HG02870 (cell line): ENCODE measurements around the gene MAP1B.
"Not testable (repeated sequence)": the region's sequence is repeated elsewhere in the genome, so short reads cannot be mapped to it uniquely, and the experiment has no call there.

ENCODE experiments used
- ATAC-seq: cut with Tn5 transposase; IDR thresholded peaks from one replicate; pipeline ENCODE4 v1.9.1; 2021; ENCODE audit warnings: mild to moderate bottlenecking, moderate library complexity; ENCODE audit not compliant: unreplicated experiment

The MAP1B gene

DNA sequence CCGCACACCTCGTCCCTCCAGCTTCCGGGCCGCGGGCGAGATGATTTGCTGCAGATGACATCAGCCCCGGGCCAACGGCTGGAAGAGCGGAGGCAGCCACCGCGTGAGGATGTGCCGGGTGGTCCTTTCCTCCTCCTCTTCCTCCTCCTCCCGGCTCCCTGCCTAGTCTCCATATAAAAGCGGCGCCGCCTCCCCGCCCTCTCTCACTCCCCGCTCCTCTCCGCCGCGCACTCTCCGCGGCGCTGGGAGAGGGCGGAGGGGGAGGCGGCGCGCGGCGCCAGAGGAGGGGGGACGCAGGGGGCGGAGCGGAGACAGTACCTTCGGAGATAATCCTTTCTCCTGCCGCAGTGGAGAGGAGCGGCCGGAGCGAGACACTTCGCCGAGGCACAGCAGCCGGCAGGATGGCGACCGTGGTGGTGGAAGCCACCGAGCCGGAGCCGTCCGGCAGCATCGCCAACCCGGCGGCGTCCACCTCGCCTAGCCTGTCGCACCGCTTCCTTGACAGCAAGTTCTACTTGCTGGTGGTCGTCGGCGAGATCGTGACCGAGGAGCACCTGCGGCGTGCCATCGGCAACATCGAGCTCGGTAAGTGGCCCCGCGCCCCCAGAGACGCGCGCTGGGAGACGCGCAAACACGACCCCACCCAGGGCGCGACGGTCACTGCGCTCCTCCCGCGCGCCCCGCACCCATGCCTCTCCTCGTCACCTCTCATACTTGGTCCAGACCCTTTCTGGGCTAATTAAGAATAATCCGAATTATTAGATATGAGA, at the start of gene MAP1B:
MAP1B (plus strand) TSS at position 345 of the 770 bp plus-strand sequence; CDS start at position 402, 57 bp downstream.
- no peak for ATAC-seq

DNA sequence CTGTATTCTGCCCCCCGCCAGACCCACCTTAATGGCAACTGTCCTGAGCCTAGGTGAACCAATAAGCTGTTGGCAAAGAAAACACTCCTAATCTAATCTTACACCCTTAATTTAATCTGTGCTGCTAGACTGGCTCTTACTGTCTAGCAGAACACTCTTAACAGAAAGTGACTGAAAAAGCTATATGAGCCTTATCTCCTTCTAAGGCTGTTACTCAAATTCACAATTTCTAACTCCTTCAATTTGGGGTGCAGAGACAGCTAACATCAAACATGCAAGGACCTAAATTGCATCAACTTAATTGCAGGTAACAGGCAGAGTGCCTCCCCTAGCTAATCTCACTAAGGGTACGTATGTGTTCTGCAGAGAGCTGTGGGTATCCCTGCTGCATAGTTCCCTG, 49.5 kb upstream of the MAP1B start:
- ATAC-seq: no peak

DNA sequence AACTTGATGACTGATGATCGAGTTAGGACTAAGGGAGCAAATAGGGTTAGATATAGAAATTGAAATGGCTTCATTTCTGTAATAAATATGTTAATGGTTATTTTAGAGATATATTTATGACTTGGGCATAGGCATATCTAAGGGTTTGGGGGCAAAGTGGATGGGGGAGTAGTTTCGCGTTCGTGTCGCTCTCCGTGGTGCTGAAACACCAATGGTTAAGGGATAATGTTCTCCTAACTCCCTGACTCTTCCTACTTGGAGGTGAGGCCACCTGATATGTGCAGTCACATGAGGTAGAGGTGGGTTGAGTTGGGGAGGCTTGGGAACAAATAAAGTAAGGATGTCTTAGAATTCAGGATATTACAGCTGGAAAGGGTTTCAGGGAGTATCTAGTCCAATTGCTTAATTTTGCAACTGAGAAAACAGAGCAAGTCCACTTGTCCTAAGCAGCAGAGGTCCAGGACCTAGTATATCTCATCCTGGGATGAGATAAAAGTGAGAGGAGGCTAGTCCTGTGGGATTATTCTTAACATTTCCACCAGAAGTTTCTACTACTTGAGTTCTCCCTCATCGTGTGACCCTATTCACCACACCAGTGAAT, 44.0 kb upstream of the MAP1B start:
- ATAC-seq: no peak

DNA sequence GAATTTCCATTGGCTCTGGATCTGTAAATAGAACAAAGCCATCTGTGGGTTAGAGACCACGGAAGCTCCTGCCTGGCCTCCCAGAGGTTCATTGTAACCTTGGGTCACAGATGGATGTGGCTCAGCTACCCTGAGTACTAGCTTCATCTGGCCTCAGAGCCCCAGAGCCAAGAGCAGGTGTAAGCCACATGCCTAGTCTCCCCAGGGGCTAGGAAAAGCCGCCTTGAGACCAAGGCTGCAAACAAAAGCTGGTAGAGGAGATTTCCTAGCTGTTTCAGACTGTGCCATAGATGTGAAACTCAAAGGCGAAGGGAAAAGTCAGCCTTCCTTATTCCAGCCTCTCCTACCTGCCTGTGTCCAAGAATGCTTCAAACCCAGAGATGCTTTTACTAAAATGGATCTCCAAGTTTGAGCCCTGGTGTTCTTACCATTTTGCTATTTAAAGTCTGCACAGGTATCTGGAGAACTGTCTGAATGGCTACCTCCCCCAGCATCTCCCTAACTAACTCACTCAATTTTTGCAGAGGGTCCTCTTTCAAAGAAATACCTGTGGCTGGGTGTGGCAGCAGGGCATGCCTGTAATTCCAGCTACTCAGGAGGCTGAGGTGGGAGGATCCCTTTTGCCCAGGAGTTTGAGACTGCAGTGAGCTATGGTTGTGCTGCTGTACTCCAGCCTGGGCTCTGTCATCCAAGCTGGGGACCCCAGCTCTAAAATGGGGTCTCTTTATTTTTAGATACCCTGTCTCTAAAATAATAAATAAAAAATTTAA, 42.3 kb upstream of the MAP1B start:
- ATAC-seq: no peak

DNA sequence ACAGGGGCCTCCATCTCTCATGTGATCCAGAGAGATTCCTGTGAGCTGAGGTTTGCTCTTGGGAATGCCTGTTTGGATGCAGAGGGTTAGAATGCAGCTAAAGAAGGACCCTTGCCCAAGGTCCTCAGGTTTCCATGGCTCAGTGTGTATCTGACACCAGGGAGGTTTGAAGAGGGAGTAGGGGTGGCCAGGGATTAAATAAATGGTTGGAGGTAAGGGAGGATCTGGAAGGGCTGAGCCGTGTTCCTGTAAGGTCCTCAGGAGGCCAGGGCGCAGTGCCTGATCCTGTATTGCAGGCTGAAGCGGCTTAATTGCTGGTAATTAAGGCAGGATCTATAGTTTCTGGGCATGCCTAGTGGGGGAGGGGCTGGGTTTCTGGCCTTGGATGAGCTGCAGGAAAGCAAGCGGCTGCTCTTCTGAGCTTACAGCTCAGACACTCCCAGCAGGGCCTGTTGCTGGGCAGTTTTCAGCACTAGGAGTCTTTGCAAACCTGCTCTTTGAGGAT, 41.5 kb upstream of the MAP1B start:
- ATAC-seq: no peak

DNA sequence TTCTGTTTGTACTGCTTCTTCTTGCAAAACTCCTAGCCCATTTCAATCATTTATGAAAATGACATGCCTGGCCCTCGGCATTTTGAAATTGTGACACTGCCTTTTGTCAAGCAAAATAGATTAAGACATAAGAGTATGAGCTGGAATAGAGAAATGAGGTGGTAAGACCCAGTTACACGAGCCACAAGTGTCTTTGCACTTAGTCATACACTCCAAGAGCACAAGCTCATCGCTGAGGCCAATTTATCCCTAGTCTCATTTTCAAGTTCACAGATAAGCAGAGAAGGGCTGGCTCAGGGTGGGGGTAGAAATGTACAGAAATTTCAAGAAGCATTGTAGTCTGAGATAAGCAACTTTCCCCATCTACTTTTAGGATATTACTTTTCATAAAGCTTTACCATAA, 40.6 kb upstream of the MAP1B start:
- no peak for ATAC-seq

DNA sequence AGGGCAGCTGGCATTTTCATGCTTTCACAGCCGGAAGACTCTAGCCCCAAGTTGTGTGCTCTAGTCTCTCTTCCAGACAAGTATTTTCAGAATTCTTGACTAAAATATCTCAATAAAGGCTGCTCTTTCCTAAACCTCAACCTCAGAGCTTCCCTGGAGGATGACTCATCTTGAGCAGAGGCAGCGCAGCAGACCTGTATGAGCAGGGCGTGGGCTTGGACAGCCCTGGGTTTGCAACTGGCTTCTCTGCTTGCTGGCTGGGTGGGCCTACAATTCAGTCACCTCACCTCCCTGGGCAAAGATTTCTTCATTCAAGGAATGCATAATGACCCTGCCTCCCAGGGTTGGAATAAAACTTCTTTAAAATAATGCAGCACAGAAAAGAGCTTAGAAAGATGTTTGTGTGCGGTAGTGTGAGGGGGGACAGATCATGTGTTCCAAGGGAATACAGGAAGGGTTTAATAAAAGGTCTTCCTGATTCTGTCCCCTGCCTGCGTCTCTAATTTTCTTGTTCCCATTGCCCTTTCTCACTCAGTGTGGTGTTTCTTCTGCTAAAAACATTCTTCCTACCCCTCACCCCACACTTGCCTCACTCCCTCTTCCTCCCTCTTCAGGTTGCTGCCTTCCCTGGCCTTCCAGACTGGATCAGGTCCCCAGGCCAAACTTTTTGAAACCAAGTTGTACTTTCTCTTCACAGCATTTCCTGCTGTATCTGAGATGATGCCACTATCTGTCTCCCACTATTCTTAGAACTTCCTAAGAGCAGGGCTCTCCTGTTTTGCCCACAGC, 39.4 kb upstream of the MAP1B start:
- no peak for ATAC-seq

DNA sequence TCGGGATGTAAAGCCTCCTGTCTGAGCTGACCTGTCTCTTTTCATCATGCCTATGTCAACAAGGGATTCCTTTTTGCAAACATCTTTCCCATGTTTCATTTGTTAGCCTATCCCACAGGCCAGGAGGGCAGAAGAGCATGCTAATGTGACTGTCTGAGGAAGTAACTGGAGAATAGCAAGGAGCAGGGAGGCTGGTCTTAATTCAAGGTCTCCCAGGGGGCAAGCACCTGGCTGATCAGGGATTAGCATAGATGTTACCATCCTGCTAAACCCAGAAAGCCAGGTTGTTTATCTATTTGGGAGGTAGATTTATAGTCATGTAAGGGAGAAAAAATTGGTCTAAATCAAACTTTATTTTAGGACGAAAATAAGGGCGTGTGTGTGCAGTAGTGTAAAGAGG, 36.7 kb upstream of the MAP1B start:
- no peak for ATAC-seq

DNA sequence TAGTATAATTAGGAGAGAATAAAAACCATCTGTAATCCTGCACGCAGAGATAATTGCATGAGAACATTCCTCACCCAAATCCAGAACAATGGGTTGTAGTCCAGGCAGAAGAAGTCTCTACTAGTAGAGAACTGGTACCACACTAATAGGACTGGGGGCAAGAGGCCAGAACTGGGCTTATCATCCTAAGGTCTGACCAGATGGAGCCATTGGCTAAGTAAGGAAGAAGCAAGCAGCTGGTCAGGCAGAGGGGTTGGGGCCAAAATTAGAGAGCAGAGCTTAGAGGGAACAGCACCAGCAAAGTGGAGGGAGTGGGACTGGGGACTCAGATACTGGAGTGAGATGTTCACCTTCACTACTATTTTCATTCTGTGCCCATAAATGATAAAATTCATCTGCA, 35.4 kb upstream of the MAP1B start:
- no peak for ATAC-seq

DNA sequence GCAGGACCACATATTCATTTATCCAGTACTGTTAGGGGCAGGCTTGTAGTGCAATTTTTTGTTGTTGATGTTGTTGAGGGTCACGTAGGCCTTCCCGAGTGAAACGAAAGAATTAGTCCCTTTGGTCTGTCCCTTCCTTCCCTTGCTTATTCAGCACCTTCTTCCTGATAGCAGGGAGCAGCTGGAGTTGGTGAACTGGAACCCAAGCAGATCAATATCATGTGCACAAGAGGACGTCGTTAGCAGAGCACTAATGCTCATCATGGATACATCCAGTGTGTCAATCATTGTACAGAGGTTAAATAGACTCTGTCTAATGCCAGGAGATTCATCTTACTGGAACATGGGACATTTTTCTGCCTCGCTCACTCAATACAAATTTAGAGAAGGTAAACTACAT, 33.0 kb upstream of the MAP1B start:
- no peak for ATAC-seq

DNA sequence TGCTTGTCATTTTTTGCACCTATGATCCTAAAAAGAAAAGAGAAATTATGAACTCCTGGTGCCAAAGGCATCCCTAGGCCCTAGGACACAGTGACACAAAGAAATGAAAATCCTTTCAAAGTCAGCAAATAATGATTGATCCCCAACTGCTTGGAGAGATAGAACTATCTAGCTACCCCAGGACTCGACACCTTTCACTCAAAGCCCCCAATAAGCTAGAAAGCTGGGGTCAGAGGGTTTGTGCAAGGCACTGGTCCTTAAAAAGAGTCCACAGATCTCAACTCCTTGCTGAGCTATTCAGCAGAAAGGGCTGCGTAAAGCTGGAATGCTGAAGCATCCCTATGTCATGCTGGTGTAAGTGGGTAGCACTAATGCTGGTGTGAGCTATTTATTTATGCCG, 31.8 kb upstream of the MAP1B start:
- ATAC-seq: no peak

DNA sequence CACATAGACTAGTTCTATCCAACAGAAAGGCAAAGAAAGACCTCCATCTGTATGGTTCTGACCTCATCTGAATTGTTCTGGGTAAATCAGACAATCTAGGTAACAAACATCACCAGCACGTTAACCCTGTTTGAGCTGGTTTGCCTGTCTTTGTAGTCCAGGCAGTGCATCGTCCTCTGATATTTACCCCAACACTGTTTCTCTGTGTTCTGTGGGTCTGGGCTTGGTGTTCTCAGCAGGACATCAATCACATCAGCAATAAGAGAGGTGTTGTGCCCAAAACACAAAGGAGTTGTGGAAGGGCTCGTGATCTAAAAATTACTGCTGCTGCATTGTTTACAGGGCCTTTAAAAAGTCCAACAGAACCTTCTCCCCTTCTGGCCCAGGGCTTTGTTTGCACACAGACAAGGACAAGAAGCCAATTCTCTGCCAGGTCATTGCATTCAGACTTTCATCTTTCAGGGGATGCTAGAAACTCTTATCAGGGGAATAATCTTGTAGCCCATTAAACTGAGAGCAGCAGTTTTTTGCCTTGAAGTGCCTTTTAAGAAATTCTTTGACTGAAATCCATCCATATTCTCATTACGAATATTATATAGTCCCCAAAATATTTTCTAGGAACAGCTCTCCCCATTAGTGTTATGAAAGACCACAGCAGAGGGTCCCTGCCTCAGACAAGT, 30.5 kb upstream of the MAP1B start:
- ATAC-seq: no peak

DNA sequence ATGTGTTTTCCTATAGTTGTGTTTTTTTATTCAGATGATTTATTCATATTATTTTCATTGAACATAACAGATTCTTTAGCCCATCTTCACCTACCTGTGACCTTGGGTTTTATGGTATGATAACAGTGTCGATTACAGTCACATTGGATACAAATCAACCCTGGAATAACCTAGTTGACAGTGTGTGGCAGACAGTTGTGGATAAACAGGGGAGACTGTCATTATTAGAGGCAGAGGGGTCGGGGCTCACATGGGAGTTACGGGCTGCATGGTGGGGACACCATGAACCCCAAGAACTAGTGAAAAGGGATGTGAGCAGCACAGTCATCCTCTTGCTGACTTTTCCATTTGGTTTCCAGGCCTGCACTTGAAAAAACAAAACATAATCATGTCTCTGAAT, 29.9 kb upstream of the MAP1B start:
- no peak for ATAC-seq

DNA sequence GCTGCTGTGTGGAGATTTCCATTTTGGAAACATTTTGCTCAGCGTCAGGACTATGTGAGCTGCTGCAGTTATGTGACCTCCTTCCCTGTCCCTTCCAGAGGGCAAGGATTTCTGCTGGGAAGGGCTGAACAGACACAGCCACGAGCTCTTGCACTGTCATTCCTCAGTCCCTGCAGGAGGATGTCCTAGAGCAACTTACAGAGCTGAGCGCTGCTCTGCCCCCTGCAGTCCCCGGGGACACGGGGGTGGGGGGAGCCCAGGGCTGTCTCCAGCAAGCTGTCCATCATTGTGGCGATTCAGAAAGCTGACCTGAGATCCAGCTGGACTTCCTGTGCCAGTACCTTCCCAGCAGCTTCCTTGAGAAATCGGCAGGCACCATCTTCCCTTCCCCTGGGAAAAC, 28.0 kb upstream of the MAP1B start:
- ATAC-seq: no peak

DNA sequence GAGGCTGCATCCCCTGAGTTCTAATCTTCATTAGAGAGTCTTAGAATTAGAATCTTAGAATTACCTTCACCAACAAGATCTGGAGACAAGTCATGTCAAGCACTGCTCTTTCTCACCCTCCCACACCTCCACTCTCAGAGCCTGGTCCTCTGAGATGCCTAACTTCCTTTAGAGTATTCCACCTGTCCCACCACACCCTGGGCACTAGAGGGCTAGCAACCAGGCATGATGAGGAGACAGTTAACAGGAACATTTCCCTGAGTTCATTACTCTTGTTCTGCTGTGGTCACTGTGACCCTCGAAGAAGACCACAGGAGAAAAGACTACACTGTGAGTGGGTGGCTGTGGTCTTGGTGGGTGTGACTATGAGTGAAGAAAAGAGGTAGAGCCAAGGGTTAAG, 25.2 kb upstream of the MAP1B start:
- ATAC-seq: no peak

DNA sequence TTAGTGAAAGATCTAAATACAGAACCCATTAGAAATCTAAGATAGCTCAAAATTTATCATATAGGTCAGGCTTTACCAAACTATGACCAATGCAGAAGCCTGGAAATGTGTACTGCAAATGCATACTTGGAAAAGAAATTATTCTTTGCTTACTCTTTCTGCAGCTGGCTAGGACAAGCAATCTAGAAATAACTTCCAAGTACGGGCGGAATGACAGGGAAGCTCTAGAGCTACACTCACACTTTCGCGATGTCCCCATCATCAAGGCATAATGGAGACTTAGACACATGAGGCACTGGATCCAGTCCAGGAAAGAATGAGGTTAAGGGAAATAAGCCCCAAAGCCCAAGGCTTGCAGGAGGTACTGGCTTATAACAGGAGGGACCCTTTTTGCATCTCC, 22.4 kb upstream of the MAP1B start:
- no peak for ATAC-seq

DNA sequence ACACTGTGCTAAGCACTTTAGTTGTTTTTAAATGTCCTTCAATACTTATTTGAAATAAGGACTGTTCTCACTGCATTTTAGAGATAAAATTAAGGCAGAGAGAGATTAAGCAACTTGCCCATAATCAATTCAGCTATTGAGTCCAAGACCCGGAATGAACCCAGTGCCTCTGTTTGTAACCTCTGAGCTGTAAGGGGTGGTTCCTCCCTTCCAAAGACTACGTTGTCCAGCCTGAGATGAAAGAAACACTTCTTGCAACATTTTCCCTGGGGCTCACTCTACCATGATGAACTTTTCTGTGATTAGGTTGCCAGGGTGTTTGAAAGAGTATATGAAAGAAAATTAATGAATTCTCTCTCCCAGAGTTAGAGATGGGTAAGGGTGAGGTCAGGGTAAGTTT, 22.0 kb upstream of the MAP1B start:
- ATAC-seq: no peak

DNA sequence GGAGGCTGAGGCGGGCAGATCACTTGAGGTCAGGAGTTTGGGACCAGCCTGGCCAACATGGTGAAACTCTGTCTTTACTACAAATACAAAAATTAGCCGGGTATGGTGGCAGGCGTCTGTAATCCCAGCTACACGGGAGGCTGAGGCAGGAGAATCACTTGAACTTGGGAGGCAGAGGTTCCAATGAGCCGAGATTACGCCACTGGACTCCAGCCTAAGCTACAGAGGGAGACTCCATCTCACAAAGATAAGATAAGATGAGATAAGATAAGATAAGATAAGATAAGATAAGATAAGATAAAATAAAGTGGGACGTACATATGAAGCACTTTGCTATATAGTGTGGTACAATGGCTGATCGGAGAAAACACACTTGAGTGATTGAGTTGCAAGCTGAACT, 17.6 kb upstream of the MAP1B start:
- not testable (repeated sequence) for ATAC-seq

DNA sequence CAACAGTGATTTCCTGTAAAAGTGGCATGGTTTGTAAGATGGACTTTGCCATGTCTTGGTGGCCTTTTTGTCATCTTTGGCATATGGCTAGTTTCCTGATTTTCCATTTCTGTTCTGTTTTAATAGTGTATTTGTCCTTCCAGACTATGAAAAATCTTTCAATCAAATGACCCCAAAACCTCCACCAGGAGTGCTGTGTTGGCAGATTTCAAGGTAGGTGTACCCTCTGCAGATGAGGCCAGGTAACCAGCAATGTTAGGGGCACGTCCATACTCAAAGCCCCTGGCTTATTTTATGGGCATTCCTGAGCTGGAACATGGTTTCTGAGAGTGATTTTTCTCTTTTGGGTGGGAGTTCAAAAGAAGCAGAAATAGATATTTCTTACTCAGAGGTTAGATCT, 15.2 kb upstream of the MAP1B start:
- ATAC-seq: no peak

DNA sequence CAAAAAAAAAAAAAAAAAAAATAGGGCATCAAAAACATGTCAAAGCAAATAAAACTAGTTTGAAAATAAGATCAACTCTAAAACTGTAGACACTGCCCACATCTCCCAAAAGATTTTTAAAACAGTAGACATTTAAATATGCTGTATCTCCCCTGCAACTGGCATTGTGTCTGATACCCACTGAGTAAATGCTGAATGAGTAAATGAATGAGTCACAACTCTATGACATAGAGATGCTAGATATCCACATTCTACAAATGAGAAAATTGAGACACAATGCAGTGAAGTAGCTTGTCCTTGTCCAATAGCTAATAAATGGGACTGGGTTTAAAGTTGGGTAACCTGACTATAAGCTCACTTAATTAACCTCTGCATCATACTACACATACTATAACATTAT, 14.1 kb upstream of the MAP1B start:
- no peak for ATAC-seq

DNA sequence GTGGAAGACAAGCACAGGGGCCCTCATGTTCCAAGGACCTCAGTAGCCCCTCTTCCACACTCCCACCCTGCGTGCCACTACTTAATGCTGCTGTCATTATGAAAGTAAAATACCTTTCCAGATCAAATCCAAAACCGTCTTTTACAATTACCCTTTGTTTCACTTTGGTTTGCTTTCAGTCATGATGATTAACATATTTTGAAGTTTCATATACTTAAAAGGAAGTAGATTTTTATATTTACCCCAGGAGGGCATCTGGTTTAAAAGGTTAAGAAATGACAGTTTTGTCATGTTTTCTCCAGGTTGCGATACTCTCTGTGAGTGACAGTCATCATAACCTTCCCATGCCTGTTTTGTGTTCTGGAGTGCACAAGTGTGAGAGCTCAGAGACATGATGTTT, 13.5 kb upstream of the MAP1B start:
- ATAC-seq: no peak
